ENCODE results near the gene RNF115. TPM values are rescaled to one million over a fixed set of nuclear protein-coding genes. Genes with fewer than 3 reads are reported as not detected.

RNF115 gene
- polyA plus RNA-seq, 1 experiment, result 32.9 TPM

DNA sequence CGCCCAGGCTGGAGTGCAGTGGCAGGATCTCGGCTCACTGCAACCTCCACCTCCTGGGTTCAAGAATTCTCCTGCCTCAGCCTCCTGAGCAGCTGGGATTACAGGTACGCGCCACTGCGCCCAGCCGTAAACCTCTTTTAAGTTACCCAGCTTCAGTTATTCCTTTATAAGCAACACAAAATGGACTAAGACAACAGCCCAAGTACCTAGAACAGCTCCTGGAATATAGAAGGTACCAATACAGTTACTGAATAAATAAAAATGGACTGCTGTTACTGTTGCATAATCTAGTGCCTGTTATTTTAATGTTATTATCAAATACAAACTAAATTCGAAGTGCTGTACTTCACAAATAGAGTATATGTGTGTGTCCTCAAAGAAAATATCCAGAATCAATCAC lies 17.1 kb downstream of the RNF115 start:
- no peak overlapping the region for H3K4me3 ChIP-seq (ENCODE audit: low read depth, low read length)
- H3K27me3 ChIP-seq (ENCODE audit: control insufficient read depth, insufficient read depth, low read length), result no peaks in the 10 kb centered on the region
- TF ChIP-seq, protein P1, sequence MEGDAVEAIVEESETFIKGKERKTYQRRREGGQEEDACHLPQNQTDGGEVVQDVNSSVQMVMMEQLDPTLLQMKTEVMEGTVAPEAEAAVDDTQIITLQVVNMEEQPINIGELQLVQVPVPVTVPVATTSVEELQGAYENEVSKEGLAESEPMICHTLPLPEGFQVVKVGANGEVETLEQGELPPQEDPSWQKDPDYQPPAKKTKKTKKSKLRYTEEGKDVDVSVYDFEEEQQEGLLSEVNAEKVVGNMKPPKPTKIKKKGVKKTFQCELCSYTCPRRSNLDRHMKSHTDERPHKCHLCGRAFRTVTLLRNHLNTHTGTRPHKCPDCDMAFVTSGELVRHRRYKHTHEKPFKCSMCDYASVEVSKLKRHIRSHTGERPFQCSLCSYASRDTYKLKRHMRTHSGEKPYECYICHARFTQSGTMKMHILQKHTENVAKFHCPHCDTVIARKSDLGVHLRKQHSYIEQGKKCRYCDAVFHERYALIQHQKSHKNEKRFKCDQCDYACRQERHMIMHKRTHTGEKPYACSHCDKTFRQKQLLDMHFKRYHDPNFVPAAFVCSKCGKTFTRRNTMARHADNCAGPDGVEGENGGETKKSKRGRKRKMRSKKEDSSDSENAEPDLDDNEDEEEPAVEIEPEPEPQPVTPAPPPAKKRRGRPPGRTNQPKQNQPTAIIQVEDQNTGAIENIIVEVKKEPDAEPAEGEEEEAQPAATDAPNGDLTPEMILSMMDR (IDR thresholded peaks at IDR 0.05; ENCODE audit: low read depth, low read length), result no peak
- POLR2A ChIA-PET, result no interaction called here
- no peak for DNase-seq (ENCODE audit: low read depth, low spot score)
- CTCF ChIA-PET, result no interaction called here
- H3K27ac ChIP-seq (ENCODE audit: low read depth, low read length), result no peak overlapping the region
- no peaks in the 10 kb centered on the region for H3K9me3 ChIP-seq (ENCODE audit: control insufficient read depth, insufficient read depth, low read length)

DNA sequence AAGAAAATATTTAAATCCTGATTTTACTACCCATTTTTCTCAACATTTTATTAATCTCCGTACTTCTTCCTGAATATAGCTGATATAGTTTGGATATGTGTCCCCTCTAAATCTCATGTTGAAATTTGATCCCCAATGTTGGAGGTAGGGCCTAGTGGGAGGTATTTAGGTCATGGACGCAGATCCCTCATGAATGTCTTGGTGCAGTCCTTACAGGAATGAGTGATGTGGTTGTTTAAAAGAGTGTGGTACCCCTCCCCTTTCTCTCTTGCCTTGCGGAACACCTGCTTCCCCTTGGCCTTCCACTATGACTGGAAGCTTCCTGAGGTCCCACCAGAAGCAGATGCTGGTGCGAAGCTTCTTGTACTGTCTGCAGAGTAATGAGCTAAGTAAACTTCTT lies 17.5 kb downstream of the RNF115 start:
- ChIA-PET POLR2A (no interaction called here), CTCF (no interaction called here)
- Histone ChIP-seq H3K27me3 (ENCODE audit: control insufficient read depth, insufficient read depth, low read length) (no peaks in the 10 kb centered on the region), H3K4me3 (ENCODE audit: low read depth, low read length) (no peak overlapping the region), H3K27ac (ENCODE audit: low read depth, low read length) (no peak overlapping the region), H3K9me3 (ENCODE audit: control insufficient read depth, insufficient read depth, low read length) (no peaks in the 10 kb centered on the region)
- TF ChIP-seq, protein P1 (IDR thresholded peaks at IDR 0.05; ENCODE audit: low read depth, low read length), result no peak
- no peak for DNase-seq (ENCODE audit: low read depth, low spot score)

DNA sequence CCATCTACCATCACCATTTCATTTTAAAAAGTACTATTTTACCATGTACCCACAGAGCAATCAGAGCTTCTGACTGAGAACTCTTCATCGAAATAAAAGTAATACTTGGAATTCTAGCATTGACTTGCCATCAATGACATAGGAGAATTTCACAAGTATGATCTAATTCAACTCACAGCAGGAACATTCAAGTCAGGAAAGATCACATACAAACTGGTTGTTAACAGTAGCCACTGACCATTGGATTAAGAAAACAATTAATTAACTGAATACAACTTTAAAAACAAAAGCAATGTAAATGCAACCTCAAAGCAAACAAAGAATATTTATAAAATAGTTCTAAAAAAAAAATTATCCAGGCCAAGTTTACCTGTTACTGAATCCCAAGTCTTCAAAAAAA lies 18.8 kb downstream of the RNF115 start:
- ChIA-PET POLR2A (no interaction called here), CTCF (interaction anchor here (1.4 kb wide), 1 partner anchor 55 kb away, joined by 3 read pairs; no protein-coding TSS in a partner anchor)
- Histone ChIP-seq H3K27me3 (ENCODE audit: control insufficient read depth, insufficient read depth, low read length) (no peaks in the 10 kb centered on the region), H3K4me3 (ENCODE audit: low read depth, low read length) (no peak overlapping the region), H3K9me3 (ENCODE audit: control insufficient read depth, insufficient read depth, low read length) (no peaks in the 10 kb centered on the region), H3K27ac (ENCODE audit: low read depth, low read length) (no peak overlapping the region)
- DNase-seq (ENCODE audit: low read depth, low spot score), result no peak
- TF ChIP-seq, protein P1 (IDR thresholded peaks at IDR 0.05; ENCODE audit: low read depth, low read length), result no peak

DNA sequence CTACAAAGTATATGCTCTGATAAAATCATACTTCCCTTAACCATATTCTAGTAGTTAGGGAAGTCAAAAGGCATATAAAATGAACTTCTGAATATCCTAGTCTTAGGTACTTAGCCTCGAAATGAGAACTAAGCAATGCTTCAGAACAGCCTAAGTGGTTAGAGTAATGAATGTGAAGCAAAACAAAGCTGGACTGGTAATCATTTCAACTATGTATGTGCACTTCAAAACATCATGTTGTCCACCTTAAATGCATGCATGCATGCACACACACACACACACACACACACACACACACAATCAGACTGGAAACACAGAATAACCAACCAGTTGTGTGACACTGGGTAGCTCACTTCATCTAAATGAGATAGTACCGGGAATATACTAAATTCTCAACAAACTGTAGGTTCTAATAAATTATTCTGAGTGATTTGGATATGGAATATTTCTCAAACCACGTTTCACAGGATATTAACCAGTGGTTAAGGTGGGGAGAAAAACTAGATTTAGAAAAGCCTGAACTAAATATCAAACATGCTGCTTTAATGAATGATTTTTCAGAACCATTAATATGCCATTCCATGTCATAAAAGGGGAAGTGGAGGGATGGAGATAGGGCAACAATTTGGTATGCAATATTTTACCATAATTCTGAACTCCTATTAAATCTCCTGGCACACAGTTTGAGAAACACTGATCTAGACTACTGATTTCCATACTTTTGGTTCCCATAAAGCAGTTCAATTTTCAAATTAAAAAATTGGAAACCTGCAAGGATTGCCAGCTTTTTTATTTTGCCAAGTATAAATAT lies 19.5 kb downstream of the RNF115 start:
- H3K9me3 ChIP-seq (ENCODE audit: control insufficient read depth, insufficient read depth, low read length), result no peaks in the 10 kb centered on the region
- ChIA-PET CTCF (interaction anchor here (1.3 to 1.4 kb wide), 2 partner anchors 41 to 54 kb away, joined by 3 to 4 read pairs; partner anchors contain the start of gene NUDT17), POLR2A (interaction anchor here (1.2 kb wide), 1 partner anchor 20 kb away, joined by 5 read pairs; the partner anchor contains the start of genes POLR3C and RNF115)
- no peaks in the 10 kb centered on the region for H3K27me3 ChIP-seq (ENCODE audit: control insufficient read depth, insufficient read depth, low read length)
- TF ChIP-seq, protein P1 (IDR thresholded peaks at IDR 0.05; ENCODE audit: low read depth, low read length), result no peak
- no peak for DNase-seq (ENCODE audit: low read depth, low spot score)
- H3K4me3 ChIP-seq (ENCODE audit: low read depth, low read length), result no peak overlapping the region
- no peak overlapping the region for H3K27ac ChIP-seq (ENCODE audit: low read depth, low read length)

DNA sequence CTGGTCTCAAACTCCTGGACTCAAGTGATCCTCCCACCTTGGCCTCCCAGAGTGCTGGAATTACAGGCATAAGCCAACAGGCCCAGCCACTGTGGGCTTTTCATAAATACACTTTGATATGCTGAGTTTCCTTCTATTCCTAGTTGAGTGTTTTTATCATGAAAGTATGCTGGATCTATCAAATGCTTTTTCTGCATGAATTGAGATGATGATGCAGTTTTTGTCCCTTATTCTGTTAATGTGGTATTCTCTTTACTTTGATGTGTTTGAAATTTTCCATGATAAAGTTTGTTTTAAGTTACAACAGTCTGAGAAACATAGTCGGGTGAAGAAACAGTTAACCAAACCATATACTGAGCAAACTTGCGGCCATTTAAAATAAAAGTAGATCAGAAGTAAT lies 24.1 kb downstream of the RNF115 start:
- H3K9me3 ChIP-seq (ENCODE audit: control insufficient read depth, insufficient read depth, low read length), result peaks cover 6% of the 10 kb centered on the region; the same call in 1 of the 2 replicates
- no peaks in the 10 kb centered on the region for H3K27me3 ChIP-seq (ENCODE audit: control insufficient read depth, insufficient read depth, low read length)
- H3K27ac ChIP-seq (ENCODE audit: low read depth, low read length), result no peak overlapping the region
- no peak for DNase-seq (ENCODE audit: low read depth, low spot score)
- POLR2A ChIA-PET, result no interaction called here
- TF ChIP-seq, protein P1 (IDR thresholded peaks at IDR 0.05; ENCODE audit: low read depth, low read length), result no peak
- CTCF ChIA-PET, result no interaction called here
- H3K4me3 ChIP-seq (ENCODE audit: low read depth, low read length), result no peak overlapping the region
